Panc1 (cell line): Measurements from ENCODE around the gene MILR1. TPM values are rescaled to one million over a fixed set of nuclear protein-coding genes. Genes with fewer than 3 reads are reported as not detected.

Source experiments
- ATAC-seq: fragments of 200-7000 bp; cut with Tn5 transposase; 2 replicates; pipeline ENCODE4 v1.9.1; 2020; ENCODE audit warnings: mild to moderate bottlenecking, moderate library complexity
- BruUV-seq: library from RNA; stranded (reverse); fragments of 400-500 nt; replicated peaks from 2 replicates; lab custom pipeline; 2021; lab: Mats Ljungman, UMichigan
- CTCF ChIA-PET: fragments of 300-600 bp; sonication (Branson Sonifier 250); formaldehyde crosslinking; loops from one replicate; lab custom pipeline; 2022; ENCODE audit warnings: antibody characterized with exemption; lab: Charles Lee
- POLR2A ChIA-PET: fragments of 300-600 bp; sonication (Branson Sonifier 250); formaldehyde crosslinking; loops from one replicate; lab custom pipeline; 2022; ENCODE audit warnings: antibody characterized with exemption; lab: Charles Lee
- DNase-seq: peaks from one replicate; pipeline ENCODE4 v3.0.0-alpha.2; 2010; ENCODE audit warnings: low read depth, low spot score
- H3K27ac ChIP-seq: 2 replicates; pipeline ENCODE4 v1.5.1; 2011; ENCODE audit warnings: mild to moderate bottlenecking, low read length, inconsistent platforms
- H3K27me3 ChIP-seq: fragments of 200-500 bp; sonication (Bioruptor generic); 2 replicates; pipeline ENCODE4 v1.6.0; 2014; ENCODE audit warnings: low read length, inconsistent platforms; ENCODE audit not compliant: control insufficient read depth, insufficient read depth
- H3K36me3 ChIP-seq: fragments of 200-500 bp; sonication (Bioruptor generic); 2 replicates; pipeline ENCODE4 v1.5.1; 2014; ENCODE audit warnings: inconsistent platforms, mild to moderate bottlenecking, low read length, moderate library complexity; ENCODE audit not compliant: control insufficient read depth, insufficient read depth
- H3K4me1 ChIP-seq: 2 replicates; pipeline ENCODE4 v1.5.1; 2011; ENCODE audit warnings: inconsistent platforms, mild to moderate bottlenecking, low read length, moderate library complexity; ENCODE audit not compliant: control insufficient read depth, insufficient read depth
- H3K4me3 ChIP-seq, 2 experiments: 2 replicates each; pipeline ENCODE4 v1.5.1; 2011 to 2012; ENCODE audit warnings: low read depth in 2 of 2, low read length in 2 of 2, mild to moderate bottlenecking in 2 of 2, inconsistent platforms in 1 of 2, moderate library complexity in 1 of 2
- H3K9me3 ChIP-seq: fragments of 200-500 bp; sonication (Bioruptor generic); 2 replicates; pipeline ENCODE4 v1.5.1; 2014; ENCODE audit warnings: low read depth, mild to moderate bottlenecking, inconsistent platforms, low read length, moderate library complexity; ENCODE audit not compliant: control insufficient read depth, insufficient read depth
- POLR2AphosphoS5 ChIP-seq: IDR thresholded peaks from 2 replicates; pipeline ENCODE4 v1.6.1; 2012; ENCODE audit warnings: mild to moderate bottlenecking, low read depth, low read length, moderate library complexity
- SIN3A ChIP-seq: IDR thresholded peaks from 2 replicates; pipeline ENCODE4 v1.6.1; 2012; ENCODE audit warnings: low read depth, mild to moderate bottlenecking, low read length, moderate library complexity, borderline replicate concordance; ENCODE audit not compliant: insufficient read depth
- TCF7L2 ChIP-seq: IDR thresholded peaks from 2 replicates; pipeline ENCODE4 v1.6.1; 2011; ENCODE audit warnings: mild to moderate bottlenecking, low read depth, low read length, inconsistent platforms
- in situ Hi-C: cut with HindIII; loops from 2 replicates; pipeline ENCODE4 v1.10.0; 2016; ENCODE audit warnings: low sequenced_read_pairs, low pct_unique_long_range_greater_than_20kb
- intact Hi-C: fragments of 100-400 bp; cut with micrococcal nuclease; formaldehyde crosslinking; loops from one replicate; pipeline ENCODE4 v1.10.0; 2022; ENCODE audit not compliant: unreplicated experiment
- total RNA-seq: library from RNA; stranded (reverse); gene quantifications from one replicate; pipeline ENCODE4 v1.2.1, GENCODE V29; 2021; ENCODE audit not compliant: unreplicated experiment
- TF ChIP-seq, protein P1 (sequence below): fragments of 450-650 bp; IDR thresholded peaks from 2 replicates; pipeline ENCODE4 v1.5.1; 2017; ENCODE audit warnings: mild to moderate bottlenecking
- TF ChIP-seq, protein P2 (sequence below), 2 experiments: IDR thresholded peaks; 2 replicates each; pipeline ENCODE4 v1.6.1; 2011 to 2012; ENCODE audit warnings: low read depth in 2 of 2, control low read depth in 1 of 2, low read length in 1 of 2, mild to moderate bottlenecking in 1 of 2, moderate library complexity in 1 of 2; ENCODE audit not compliant: insufficient read depth in 1 of 2

The MILR1 gene
- total RNA-seq, 1 experiment from 2014 or later, result not detected

DNA sequence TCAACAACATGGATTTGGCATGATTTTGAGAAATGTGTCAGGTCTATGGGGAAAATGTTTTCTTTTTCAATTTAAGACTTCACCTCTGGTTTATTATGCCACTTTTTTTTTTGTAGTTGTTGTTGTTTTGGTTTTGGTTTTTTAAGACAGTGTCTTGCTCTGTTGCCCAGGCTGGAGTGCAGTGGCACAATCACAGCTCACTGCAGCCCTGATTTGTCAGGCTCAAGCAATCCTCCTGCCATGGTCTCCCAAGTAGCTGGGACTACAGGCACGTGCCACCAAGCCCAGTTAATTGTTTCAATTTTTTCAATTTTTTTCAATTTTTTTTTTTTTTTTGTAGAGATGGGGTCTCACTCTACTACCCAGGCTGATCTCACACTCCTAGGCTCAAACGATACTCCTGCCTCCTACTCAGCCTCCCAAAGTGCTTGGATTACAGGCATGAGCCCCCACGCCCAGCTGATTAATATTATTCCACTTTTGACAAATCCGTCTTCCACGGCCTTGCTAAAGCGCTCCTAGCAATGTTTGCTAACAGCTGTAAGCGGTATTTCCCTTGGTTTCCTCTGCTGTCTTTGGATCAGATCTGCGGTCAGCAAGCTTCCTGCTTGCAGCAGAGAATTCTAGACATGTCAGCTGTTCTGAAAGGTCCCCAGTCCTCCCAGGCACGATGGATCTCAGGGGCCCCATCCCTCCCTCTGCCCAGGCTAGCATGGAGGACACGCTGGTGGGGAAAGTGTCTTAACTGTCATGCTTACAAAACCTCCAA, 7.0 kb upstream of the MILR1 start:
- TF ChIP-seq, protein P1, sequence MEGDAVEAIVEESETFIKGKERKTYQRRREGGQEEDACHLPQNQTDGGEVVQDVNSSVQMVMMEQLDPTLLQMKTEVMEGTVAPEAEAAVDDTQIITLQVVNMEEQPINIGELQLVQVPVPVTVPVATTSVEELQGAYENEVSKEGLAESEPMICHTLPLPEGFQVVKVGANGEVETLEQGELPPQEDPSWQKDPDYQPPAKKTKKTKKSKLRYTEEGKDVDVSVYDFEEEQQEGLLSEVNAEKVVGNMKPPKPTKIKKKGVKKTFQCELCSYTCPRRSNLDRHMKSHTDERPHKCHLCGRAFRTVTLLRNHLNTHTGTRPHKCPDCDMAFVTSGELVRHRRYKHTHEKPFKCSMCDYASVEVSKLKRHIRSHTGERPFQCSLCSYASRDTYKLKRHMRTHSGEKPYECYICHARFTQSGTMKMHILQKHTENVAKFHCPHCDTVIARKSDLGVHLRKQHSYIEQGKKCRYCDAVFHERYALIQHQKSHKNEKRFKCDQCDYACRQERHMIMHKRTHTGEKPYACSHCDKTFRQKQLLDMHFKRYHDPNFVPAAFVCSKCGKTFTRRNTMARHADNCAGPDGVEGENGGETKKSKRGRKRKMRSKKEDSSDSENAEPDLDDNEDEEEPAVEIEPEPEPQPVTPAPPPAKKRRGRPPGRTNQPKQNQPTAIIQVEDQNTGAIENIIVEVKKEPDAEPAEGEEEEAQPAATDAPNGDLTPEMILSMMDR, result no peak
- TF ChIP-seq TCF7L2, result no peak
- TF ChIP-seq, protein P2, sequence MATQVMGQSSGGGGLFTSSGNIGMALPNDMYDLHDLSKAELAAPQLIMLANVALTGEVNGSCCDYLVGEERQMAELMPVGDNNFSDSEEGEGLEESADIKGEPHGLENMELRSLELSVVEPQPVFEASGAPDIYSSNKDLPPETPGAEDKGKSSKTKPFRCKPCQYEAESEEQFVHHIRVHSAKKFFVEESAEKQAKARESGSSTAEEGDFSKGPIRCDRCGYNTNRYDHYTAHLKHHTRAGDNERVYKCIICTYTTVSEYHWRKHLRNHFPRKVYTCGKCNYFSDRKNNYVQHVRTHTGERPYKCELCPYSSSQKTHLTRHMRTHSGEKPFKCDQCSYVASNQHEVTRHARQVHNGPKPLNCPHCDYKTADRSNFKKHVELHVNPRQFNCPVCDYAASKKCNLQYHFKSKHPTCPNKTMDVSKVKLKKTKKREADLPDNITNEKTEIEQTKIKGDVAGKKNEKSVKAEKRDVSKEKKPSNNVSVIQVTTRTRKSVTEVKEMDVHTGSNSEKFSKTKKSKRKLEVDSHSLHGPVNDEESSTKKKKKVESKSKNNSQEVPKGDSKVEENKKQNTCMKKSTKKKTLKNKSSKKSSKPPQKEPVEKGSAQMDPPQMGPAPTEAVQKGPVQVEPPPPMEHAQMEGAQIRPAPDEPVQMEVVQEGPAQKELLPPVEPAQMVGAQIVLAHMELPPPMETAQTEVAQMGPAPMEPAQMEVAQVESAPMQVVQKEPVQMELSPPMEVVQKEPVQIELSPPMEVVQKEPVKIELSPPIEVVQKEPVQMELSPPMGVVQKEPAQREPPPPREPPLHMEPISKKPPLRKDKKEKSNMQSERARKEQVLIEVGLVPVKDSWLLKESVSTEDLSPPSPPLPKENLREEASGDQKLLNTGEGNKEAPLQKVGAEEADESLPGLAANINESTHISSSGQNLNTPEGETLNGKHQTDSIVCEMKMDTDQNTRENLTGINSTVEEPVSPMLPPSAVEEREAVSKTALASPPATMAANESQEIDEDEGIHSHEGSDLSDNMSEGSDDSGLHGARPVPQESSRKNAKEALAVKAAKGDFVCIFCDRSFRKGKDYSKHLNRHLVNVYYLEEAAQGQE (IDR thresholded peaks at IDR 0.05; ENCODE audit: insufficient read depth in 1 of 2, low read depth in 2 of 2, low read length in 1 of 2), result no peak
- TF ChIP-seq SIN3A, result no peak
- no peak for TF ChIP-seq POLR2AphosphoS5
- no peak for DNase-seq
- peak; percentile 65; the same call in 1 of the 2 replicates for ATAC-seq
- intact Hi-C loops, result no loop called here
- Histone ChIP-seq H3K4me1 (no peaks in the 10 kb centered on the region), H3K27ac (no peak overlapping the region), H3K36me3 (no peaks in the 10 kb centered on the region), H3K9me3 (no peaks in the 10 kb centered on the region), H3K27me3 (no peaks in the 10 kb centered on the region), H3K4me3 (no peak overlapping the region)
- in situ Hi-C loops, result no loop called here
- CTCF ChIA-PET, result no interaction called here
- POLR2A ChIA-PET, result interaction anchor here (0.6 to 0.7 kb wide), 2 partner anchors 149 to 244 kb away, joined by 4 to 7 read pairs; no protein-coding TSS in a partner anchor
- BruUV-seq, result no TSS peak

DNA sequence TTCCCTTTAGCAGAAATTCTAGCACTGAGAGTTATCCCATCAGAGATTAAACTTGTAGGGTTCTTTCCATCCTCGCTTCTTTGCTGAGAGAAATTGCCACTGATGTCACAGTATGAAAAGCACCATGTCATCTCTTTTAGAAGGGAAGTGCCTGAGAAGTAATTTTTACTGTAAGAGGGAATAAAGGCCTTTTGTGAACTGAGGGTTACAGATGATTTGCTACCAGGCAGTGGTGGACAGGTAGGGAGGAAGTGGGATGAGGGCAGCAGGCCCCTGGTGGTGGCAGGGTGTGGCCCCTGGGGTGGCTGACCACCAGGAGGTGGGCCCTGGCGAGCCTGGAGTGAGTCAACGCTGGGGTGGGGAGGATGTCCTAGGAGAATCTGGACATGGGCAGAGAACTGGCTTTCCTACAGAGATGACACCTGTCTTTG, 6.4 kb upstream of the MILR1 start:
- no peaks in the 10 kb centered on the region for H3K36me3 ChIP-seq
- in situ Hi-C loops, result no loop called here
- DNase-seq (no peak), ATAC-seq (peak; percentile 62; the same call in 1 of the 2 replicates)
- ChIA-PET POLR2A (no interaction called here), CTCF (no interaction called here)
- intact Hi-C loops, result no loop called here
- H3K27me3 ChIP-seq, result no peaks in the 10 kb centered on the region
- H3K4me1 ChIP-seq, result no peaks in the 10 kb centered on the region
- no peak overlapping the region for H3K4me3 ChIP-seq
- no peak overlapping the region for H3K27ac ChIP-seq
- no peaks in the 10 kb centered on the region for H3K9me3 ChIP-seq
- no TSS peak for BruUV-seq
- TF ChIP-seq, protein P2 (IDR thresholded peaks at IDR 0.05; ENCODE audit: insufficient read depth in 1 of 2, low read depth in 2 of 2, low read length in 1 of 2), result no peak
- no peak for TF ChIP-seq POLR2AphosphoS5
- TF ChIP-seq, protein P1, result no peak
- no peak for TF ChIP-seq SIN3A
- TF ChIP-seq TCF7L2, result no peak
